B cell (primary cell): ENCODE measurements around the gene PIAS4.

Source experiments
- EZH2 ChIP-seq: IDR thresholded peaks from 2 replicates; pipeline ENCODE4 v1.6.1; 2012; ENCODE audit warnings: borderline replicate concordance, low read depth, mild to moderate bottlenecking, moderate library complexity, low read length; ENCODE audit not compliant: insufficient read depth, poor library complexity, severe bottlenecking
- TF ChIP-seq, protein P1 (sequence below): fragments of 200-600 bp; IDR thresholded peaks from one replicate; pipeline ENCODE4 v1.8.0; 2022; ENCODE audit warnings: antibody characterized with exemption, mild to moderate bottlenecking

DNA sequence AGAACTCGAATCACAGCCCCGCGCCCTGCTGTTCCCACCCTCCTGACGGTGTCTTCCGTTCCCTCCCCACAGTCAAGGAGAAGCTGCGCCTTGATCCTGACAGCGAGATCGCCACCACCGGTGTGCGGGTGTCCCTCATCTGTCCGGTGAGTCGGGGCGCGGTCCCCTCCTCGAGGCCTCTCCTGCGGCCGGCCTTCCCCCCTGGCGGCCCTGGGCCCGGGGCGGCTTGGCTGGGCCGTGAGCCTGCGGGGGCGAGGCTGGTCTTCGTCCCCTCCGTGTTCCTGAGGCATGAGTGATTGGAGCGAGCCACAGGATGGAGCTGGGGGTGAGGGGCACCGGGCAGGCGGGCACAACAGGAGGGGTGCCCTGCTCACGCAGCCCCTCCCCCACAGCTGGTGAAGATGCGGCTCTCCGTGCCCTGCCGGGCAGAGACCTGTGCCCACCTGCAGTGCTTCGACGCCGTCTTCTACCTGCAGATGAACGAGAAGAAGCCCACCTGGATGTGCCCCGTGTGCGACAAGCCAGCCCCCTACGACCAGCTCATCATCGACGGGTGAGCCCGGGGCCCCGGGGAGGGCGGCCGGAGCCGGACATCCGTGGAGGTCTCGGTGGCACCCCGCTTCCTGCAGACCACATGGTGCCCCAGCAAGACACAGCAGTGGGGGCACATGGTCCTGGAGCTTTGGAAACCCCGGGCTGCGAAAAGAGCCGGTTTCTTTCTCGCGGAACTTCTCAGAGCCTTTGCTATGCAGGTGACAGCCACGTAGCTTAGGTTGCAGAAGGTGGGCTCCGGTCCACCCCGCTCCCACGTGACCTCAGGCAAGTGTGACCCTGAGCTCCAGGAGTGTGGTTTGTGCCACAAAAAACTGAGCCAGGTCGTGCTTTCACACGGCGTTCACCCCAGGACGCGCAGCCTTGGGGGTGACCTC, 25.8 kb downstream of the PIAS4 start:
- TF ChIP-seq, protein P1, sequence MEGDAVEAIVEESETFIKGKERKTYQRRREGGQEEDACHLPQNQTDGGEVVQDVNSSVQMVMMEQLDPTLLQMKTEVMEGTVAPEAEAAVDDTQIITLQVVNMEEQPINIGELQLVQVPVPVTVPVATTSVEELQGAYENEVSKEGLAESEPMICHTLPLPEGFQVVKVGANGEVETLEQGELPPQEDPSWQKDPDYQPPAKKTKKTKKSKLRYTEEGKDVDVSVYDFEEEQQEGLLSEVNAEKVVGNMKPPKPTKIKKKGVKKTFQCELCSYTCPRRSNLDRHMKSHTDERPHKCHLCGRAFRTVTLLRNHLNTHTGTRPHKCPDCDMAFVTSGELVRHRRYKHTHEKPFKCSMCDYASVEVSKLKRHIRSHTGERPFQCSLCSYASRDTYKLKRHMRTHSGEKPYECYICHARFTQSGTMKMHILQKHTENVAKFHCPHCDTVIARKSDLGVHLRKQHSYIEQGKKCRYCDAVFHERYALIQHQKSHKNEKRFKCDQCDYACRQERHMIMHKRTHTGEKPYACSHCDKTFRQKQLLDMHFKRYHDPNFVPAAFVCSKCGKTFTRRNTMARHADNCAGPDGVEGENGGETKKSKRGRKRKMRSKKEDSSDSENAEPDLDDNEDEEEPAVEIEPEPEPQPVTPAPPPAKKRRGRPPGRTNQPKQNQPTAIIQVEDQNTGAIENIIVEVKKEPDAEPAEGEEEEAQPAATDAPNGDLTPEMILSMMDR = no peak
- TF ChIP-seq EZH2 = no peak
